Upper lobe of left lung (tissue), 4 donors: Measurements from ENCODE around the gene MAEA.

Experiments
- CTCF ChIP-seq, 6 experiments: fragments of 450-650 bp in 4 of 6; fragments of 200-600 bp in 2 of 6; sonication (generic) in 2 of 6; IDR thresholded peaks; one replicate each; pipeline ENCODE4 v1.5.1; 2016 to 2019; ENCODE audit warnings: antibody characterized with exemption in 6 of 6
- EP300 ChIP-seq, 4 donors: sonication (generic); formaldehyde crosslinking; IDR thresholded peaks; one replicate each; pipeline ENCODE4 v1.5.1; 2017; ENCODE audit warnings: antibody characterized with exemption in 4 of 4, control low read depth in 2 of 4
- POLR2A ChIP-seq, 4 donors: fragments of 450-650 bp; IDR thresholded peaks; one replicate each; pipeline ENCODE4 v1.5.1; 2016 to 2017; ENCODE audit warnings: antibody characterized with exemption in 4 of 4, mild to moderate bottlenecking in 2 of 4
- POLR2AphosphoS5 ChIP-seq, 2 donors: sonication (generic); formaldehyde crosslinking; IDR thresholded peaks; one replicate each; pipeline ENCODE4 v1.5.1; 2017; ENCODE audit warnings: antibody characterized with exemption in 2 of 2

- no peak for TF ChIP-seq CTCF (IDR thresholded peaks at IDR 0.05)
- no peak for TF ChIP-seq EP300 (IDR thresholded peaks at IDR 0.05)
- TF ChIP-seq POLR2AphosphoS5 (IDR thresholded peaks at IDR 0.05), result no peak
- TF ChIP-seq POLR2A (IDR thresholded peaks at IDR 0.05), result no peak
Measured at GRCh38 chr4:1371176-1372165, 81.8 kb downstream of the MAEA start.
